Astrocyte (in vitro differentiated cells and primary cell): ENCODE measurements around the gene PPP1R17. TPM values are rescaled to one million over a fixed set of nuclear protein-coding genes. Genes with fewer than 3 reads are reported as not detected.

Experiments
- DNase-seq: peaks from one replicate; pipeline ENCODE4 v3.0.0-alpha.2; 2010; ENCODE audit warnings: low read depth
- FAIRE-seq: peaks from 2 replicates; lab custom pipeline; 2011; peaks lifted over from hg19 to GRCh38; lab: Jason Lieb, UNC
- H2AFZ ChIP-seq: 2 replicates; pipeline ENCODE4 v1.6.0; 2012; ENCODE audit warnings: low read depth, low read length, inconsistent platforms
- H3K27ac ChIP-seq: 2 replicates; pipeline ENCODE4 v1.5.1; 2011; ENCODE audit warnings: low read depth, low read length, inconsistent platforms
- H3K27me3 ChIP-seq: 2 replicates; pipeline ENCODE4 v1.6.0; 2011; ENCODE audit warnings: low read length, inconsistent platforms; ENCODE audit not compliant: insufficient read depth
- H3K36me3 ChIP-seq: 2 replicates; pipeline ENCODE4 v1.5.1; 2011; ENCODE audit warnings: low read length, inconsistent platforms; ENCODE audit not compliant: insufficient read depth
- H3K4me1 ChIP-seq: 2 replicates; pipeline ENCODE4 v1.5.1; 2011; ENCODE audit warnings: low read length, inconsistent platforms; ENCODE audit not compliant: insufficient read depth
- H3K4me2 ChIP-seq: 2 replicates; pipeline ENCODE4 v1.6.0; 2012; ENCODE audit warnings: low read length, inconsistent platforms
- H3K4me3 ChIP-seq: 2 replicates; pipeline ENCODE4 v1.5.1; 2011; ENCODE audit warnings: low read depth, mild to moderate bottlenecking, low read length, inconsistent platforms; ENCODE audit not compliant: insufficient read depth
- H3K79me2 ChIP-seq: 2 replicates; pipeline ENCODE4 v1.6.0; 2012; ENCODE audit warnings: mild to moderate bottlenecking, low read length, inconsistent platforms; ENCODE audit not compliant: insufficient read depth
- H3K9ac ChIP-seq: 2 replicates; pipeline ENCODE4 v1.6.0; 2012; ENCODE audit warnings: mild to moderate bottlenecking, low read length, inconsistent platforms
- H3K9me3 ChIP-seq: 2 replicates; pipeline ENCODE4 v1.5.1; 2012; ENCODE audit warnings: low read depth, mild to moderate bottlenecking, low read length, inconsistent platforms; ENCODE audit not compliant: insufficient read depth
- H4K20me1 ChIP-seq: 2 replicates; pipeline ENCODE4 v1.6.0; 2012; ENCODE audit warnings: low read length, inconsistent platforms; ENCODE audit not compliant: insufficient read depth
- H3K27ac Mint-ChIP-seq: one replicate; pipeline ENCODE4 v1.8.0; 2021; ENCODE audit warnings: mild to moderate bottlenecking, mixed read lengths; ENCODE audit not compliant: unreplicated experiment
- H3K27me3 Mint-ChIP-seq: one replicate; pipeline ENCODE4 v1.8.0; 2021; ENCODE audit warnings: low read depth, mixed read lengths; ENCODE audit not compliant: unreplicated experiment
- H3K36me3 Mint-ChIP-seq: one replicate; pipeline ENCODE4 v1.8.0; 2021; ENCODE audit warnings: low read depth, mixed read lengths; ENCODE audit not compliant: unreplicated experiment
- H3K4me1 Mint-ChIP-seq: one replicate; pipeline ENCODE4 v1.8.0; 2021; ENCODE audit warnings: low read depth, mixed read lengths; ENCODE audit not compliant: unreplicated experiment
- H3K4me3 Mint-ChIP-seq: one replicate; pipeline ENCODE4 v1.8.0; 2021; ENCODE audit warnings: mild to moderate bottlenecking, moderate library complexity, mixed read lengths; ENCODE audit not compliant: unreplicated experiment
- H3K9me3 Mint-ChIP-seq: one replicate; pipeline ENCODE4 v1.8.0; 2021; ENCODE audit warnings: mild to moderate bottlenecking, mixed read lengths; ENCODE audit not compliant: unreplicated experiment
- CTCF ChIP-seq: IDR thresholded peaks from 2 replicates; pipeline ENCODE4 v1.5.1; 2011; ENCODE audit warnings: low read depth, mild to moderate bottlenecking, inconsistent platforms, low read length, moderate library complexity; ENCODE audit not compliant: insufficient read depth
- EZH2 ChIP-seq: IDR thresholded peaks from 2 replicates; pipeline ENCODE4 v1.6.1; 2012; ENCODE audit warnings: mild to moderate bottlenecking, low read length, inconsistent platforms; ENCODE audit not compliant: insufficient read depth
- total RNA-seq: library from RNA; stranded (reverse); gene quantifications from 2 replicates; pipeline ENCODE4 v1.2.1, GENCODE V29; 2021

The PPP1R17 gene
- total RNA-seq, 1 donor from 2014 or later, result not detected

GRCh38 chr7:31669461-31669860 lies 17.6 kb upstream of the PPP1R17 start:
- H3K27ac Mint-ChIP-seq, result no peak overlapping the region
- H4K20me1 ChIP-seq, result no peaks in the 10 kb centered on the region
- no peaks in the 10 kb centered on the region for H3K27me3 ChIP-seq
- H3K27me3 Mint-ChIP-seq, result peaks cover 3% of the 10 kb centered on the region
- H3K9me3 ChIP-seq, result no peaks in the 10 kb centered on the region
- FAIRE-seq, result no peak
- H2AFZ ChIP-seq, result no peak overlapping the region
- H3K4me2 ChIP-seq, result no peak overlapping the region
- H3K9me3 Mint-ChIP-seq, result no peaks in the 10 kb centered on the region
- no peak overlapping the region for H3K27ac ChIP-seq
- H3K36me3 ChIP-seq, result no peaks in the 10 kb centered on the region
- DNase-seq, result no peak
- H3K4me1 ChIP-seq, result no peaks in the 10 kb centered on the region
- no peak overlapping the region for H3K9ac ChIP-seq
- H3K4me1 Mint-ChIP-seq, result no peaks in the 10 kb centered on the region
- TF ChIP-seq CTCF (no peak), EZH2 (no peak)
- no peaks in the 10 kb centered on the region for H3K36me3 Mint-ChIP-seq
- H3K4me3 ChIP-seq, result no peak overlapping the region
- H3K4me3 Mint-ChIP-seq, result no peak overlapping the region
- H3K79me2 ChIP-seq, result no peaks in the 10 kb centered on the region

GRCh38 chr7:31679574-31680305 lies 7.3 kb upstream of the PPP1R17 start:
- no peak overlapping the region for H2AFZ ChIP-seq

More at GRCh38 chr7:31679574-31680305, 7.3 kb upstream of the PPP1R17 start:
- Mint-ChIP-seq H3K27me3 (peaks cover 2% of the 10 kb centered on the region), H3K9me3 (no peaks in the 10 kb centered on the region), H3K4me3 (no peak overlapping the region), H3K4me1 (no peaks in the 10 kb centered on the region), H3K36me3 (no peaks in the 10 kb centered on the region), H3K27ac (no peak overlapping the region)
- Histone ChIP-seq H3K27me3 (no peaks in the 10 kb centered on the region), H3K9ac (no peak overlapping the region), H3K36me3 (no peaks in the 10 kb centered on the region), H4K20me1 (no peaks in the 10 kb centered on the region), H3K79me2 (no peaks in the 10 kb centered on the region), H3K4me3 (no peak overlapping the region), H3K4me2 (no peak overlapping the region), H3K9me3 (no peaks in the 10 kb centered on the region), H3K27ac (no peak overlapping the region), H3K4me1 (no peaks in the 10 kb centered on the region)
- FAIRE-seq (no peak), DNase-seq (no peak)
- TF ChIP-seq CTCF (no peak), EZH2 (no peak)
